ENCODE results near the gene ANKRD55.
A peak's percentile ranks its signal among the peaks of the same experiment; 100 is the strongest.
"Not testable (repeated sequence)": the region's sequence is repeated elsewhere in the genome, so short reads cannot be mapped to it uniquely, and the experiment has no call there.

Gene ANKRD55

DNA sequence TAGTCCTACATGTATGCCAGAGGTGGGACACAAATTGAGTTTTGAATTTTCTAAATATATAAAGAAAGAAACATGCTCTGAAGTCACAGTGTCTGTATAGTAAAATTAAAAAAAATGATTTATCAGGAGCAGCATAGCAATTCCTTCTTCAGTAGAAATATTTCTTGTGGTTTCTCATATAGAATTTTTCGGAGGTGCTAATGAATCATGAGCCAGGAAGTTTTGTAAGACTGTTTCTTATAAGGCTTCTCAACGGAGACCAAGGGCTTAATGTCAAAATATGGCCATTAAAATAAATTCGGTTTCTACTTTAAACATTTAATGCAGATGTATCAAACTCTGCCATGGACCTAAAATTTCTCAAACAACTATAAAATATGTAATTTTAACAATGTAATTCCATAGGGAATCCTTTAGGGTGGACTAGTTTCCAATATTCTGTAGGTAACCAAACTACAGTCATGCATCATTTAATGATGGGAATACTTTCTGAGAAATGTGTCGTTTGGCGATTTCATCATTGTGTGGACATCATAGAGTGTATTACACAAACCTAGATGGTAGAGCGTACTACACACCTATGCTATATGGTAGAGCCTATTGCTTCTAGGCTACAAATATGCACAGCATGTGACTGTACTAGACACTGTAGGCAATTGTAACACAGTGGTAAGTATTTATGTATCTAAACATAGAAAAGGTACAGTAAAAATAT is 66.3 kb downstream of the ANKRD55 start:
- no peak for DNase-seq

DNA sequence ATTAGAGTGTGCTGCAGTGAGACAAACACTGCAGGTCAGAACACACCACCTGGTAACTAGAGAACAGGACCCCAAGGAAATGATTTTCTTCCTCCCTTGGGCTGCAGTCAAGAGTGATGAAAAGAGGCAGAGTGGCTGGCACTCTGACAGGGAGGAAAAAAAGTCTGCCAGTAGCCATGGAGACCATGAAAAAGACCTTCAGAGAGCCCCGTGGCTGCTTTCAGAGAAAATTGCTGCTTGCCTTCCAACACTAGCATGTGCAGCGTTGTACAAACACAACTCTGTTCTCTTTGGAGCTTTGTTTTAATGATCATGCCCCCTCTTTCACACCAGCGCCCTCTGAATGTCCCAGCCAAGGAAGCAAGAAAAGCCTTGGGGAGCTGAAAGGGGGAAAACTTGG is 68.8 kb downstream of the ANKRD55 start:
- DNase-seq, result no peak

DNA sequence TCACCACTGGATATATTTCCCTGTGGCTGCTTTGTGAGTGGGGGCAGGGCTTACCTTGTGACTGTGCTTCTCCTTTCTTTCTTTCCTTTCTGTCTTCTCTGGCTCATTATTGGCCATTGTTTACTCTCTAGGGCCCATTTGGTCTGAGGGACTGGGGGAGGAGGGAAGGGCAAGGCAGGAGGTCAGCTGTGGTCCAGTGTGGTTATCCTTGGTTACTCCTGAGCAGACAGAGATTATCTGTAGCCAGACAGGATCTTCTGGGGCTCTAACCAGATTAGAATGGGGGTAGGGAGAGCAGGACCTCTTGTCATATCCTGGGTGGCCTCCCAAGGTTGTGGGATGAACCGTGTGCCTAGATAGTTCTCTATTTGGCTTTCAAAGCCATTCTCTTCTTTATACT is 71.2 kb downstream of the ANKRD55 start:
- DNase-seq, result no peak

DNA sequence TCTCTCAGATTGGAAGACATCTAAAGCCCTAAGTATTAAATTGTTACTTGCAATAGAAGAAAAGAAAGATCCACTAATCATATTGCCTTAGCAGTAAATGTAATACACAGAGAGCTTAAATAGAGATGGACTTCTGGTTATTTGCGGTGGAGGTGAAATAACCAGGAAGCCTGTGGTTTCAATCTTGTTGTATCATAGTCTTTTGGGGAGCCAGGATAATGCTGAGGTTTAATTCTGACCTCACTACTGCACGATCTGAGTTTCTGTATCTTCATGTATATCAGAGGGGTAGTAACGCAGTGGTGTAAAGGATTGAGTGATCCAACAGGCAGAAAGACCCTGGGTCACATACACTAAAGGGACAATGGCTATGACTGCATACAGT is 71.7 kb downstream of the ANKRD55 start:
- no peak for DNase-seq

DNA sequence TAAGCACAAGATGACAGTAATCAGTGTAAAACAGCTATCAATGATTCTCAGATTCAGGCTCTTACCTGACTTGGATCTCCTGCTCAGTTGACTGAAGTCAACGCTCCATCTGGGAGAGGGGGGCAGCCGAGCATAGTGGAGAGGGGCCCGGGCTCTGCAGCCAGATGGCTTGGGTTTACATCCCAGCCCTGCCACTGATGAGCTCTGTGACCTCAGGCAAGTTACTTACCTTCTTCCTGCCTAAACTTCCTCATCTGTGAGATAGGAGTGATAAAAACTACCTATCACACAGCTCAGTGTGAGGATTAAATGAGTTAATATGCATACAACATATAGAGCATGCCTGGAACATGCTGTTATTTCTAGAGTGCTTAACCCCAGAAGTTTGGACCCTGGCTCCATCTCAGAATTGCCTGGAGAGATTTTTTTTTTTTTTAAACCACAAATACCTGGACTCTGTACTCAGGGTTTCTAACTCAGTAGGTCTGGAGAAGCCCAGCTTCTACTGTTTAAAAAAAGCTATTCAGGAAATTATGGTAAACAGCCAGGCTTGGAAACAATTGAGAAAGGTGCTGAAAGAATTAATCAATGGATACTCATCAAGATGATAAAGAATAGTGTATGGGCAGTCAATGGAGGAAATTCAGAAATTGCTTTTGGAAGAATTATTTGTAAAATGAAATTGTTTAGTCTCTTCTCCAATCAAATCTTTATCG is 72.2 kb downstream of the ANKRD55 start:
- no peak for DNase-seq

DNA sequence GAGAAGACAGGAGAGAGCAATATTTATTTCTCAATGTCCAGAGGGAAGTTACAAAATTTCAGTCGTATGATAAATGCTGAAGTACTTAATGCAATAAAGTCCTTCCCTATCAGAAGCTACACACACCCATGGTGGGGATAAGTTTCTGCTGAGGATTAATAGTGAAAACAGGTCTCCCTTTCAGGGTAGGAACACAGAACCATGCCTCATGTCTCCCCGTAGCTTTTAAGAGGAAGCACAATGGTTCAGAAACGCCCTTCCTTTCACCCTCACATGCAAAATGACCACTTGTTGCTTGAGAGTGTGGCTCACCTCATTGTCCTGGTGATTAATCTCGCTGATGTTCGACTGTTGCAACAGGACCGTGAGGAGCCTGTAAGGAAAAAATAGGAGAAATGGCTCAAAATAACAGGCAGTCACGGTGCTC is 73.6 kb downstream of the ANKRD55 start:
- DNase-seq, result no peak

DNA sequence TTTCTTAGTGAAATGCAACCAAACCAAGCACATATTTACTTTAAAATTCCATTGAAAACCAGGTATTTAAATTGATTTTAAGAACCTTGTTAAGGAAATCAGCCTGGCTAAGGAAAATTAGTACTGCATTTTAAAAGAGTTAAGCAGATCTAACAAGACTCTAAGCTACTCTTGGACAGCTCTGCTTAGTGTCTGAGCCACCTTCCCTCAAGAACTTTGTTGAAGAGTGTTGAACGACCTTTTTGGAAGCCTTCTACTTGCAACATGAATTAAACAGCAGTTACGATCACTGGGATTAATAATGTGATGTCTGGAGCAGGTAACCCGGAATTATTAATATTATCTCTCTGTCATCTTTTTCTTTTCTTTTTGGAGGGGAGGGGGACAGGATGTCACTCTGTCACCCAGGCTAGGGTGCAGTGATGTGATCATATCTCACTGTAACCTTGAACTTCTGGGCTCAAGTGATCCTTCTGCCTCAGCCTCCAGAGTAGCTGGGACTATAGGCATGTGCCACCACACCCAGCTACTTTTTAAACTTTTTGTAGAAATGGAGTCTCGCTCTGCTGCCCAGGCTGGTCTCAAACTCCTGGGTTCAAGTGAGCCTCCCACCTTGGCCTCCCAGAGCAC is 74.7 kb downstream of the ANKRD55 start:
- no peak for DNase-seq

DNA sequence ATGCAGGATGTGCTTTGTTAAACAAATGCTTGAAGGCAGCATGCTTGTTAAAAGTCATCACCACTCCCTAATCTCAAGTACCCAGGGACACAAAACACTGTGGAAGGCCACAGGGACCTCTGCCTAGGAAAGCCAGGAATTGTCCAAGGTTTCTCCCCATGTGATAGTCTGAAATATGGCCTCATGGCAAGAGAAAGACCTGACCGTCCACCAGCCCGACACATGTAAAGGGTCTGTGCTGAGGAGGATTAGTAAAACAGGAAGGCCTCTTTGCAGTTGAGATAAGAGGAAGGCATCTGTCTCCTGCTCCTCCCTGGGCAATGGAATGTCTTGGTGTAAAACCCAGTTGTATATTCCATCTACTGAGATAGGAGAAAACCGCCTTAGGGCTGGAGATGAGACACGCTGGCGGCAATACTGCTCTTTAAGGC is 75.9 kb downstream of the ANKRD55 start:
- not testable (repeated sequence) for DNase-seq

DNA sequence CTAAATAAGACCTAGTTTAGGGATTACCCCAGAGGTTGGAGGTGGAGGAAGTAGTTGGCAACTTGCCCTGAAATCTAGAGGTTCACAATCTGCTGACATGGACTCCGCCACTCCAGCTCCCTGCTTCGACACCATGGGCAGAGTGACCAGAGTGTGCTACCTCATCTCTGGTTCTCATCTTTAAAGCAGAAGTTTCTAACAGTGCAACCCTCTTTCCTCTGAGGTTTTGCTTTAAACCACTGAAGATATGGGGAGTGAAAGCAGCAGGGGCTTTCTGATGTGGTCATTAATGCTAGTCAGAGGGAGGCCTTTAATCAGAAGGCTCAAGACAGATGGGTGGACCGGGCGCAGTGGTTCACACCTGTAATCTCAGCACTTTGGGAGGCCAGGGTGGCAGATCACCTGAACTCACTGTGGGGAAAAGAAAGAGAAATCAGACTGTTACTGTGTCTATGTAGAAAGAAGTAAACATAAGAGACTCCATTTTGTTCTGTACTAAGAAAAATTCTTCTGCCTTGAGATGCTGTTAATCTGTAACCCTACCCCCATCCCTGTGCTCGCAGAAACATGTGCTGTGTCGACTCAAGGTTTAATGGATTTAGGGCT is 76.4 kb downstream of the ANKRD55 start:
- DNase-seq, result not testable (repeated sequence)

DNA sequence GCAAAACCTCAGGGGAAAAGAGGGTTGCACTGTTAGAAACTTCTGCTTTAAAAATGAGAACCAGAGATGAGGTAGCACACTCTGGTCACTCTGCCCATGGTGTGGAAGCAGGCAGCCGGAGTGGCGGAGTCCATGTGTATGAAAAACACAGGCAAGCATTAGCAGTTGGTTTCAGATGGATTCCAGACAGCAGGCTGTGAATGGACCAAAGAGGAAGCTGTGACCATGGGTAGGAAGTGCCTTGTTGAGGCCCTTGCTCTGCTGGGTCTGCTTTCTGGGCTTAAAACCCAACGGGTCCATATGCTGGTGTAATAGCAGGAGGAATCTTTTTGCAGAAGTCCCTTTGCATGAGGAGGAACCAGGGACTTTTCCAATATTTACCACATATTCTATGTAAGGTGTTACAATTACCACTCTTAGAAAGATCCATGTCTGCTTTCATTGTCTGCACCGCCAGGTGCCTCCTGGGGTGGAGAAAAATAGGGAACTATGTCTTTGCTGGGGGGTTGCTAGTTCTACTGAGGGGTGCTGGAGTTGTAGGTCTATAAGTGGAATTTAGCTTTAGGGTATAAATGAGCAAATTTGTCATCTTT is 77.0 kb downstream of the ANKRD55 start:
- DNase-seq, result no peak

DNA sequence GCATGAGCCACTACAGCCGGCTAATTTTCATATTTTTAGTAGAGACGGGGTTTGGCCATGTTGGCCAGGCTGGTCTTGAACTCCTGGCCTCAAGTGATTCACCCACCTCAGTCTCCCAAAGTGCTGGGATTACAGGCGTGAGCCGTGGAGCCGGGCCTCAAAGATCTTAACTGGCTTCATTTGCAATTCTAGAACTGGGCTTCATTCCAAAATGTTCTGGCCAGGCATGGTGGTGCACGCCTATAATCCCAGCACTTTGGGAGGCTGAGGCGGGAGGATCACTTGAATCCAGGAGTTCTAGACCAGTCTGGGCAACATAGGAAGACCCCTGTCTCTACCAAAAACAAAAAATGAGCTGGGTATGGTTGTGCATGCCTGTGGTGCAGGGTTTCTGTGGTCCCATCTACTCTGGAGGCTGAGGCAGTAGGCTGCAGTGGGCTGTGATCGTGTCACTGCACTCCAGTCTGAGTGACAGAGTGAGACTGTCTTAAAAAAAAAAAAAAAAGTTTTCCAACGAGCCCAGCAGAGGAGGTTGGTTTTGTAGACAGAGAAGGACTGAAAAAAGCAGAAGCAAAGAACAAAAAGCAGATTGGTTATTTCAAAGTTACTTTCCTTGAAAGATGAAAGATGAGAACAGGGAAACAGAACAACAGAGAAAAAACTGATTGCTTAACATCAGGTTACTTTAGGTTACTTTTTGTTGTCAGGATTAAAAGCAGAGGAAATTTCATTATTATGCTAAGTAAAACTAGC is 78.2 kb downstream of the ANKRD55 start:
- no peak for DNase-seq

DNA sequence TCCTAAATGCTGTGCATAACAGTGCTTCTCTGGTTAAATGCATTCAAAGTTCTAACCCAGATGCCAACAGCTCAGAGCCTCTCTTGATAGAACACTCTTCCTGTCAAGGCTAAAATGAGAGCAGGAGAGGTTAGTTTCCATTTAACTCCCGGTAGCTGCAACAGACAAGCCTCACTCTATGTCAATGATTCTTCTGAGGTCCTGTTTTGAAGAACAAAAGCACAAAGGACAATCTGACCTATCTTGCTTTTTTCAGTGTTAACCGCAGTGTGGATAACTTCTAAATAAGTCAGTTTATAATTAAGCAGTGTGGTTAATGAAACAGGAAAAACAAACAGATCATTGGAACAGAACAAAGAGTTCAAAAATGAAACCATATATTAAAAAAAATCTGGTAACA is 80.7 kb downstream of the ANKRD55 start:
- no peak for DNase-seq

DNA sequence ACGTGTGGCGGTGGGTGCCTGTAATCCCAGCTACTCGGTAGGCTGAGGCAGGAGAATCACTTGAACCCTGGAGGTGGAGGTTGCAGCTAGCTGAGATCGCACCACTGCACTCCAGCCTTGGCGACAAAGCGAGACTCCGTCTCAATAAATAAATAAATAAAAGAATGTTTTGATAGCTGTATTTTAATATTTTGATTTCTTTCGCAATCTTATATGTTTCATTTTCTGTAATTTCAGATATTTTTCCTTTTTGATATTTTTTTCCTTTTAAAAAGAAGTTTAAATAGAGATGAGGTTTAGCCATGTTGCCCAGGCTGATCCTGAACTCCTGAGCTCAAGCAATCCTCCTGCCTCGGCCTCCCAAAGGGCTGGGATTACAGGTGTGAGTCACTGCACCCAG is 82.4 kb downstream of the ANKRD55 start:
- DNase-seq, result not testable (repeated sequence)

DNA sequence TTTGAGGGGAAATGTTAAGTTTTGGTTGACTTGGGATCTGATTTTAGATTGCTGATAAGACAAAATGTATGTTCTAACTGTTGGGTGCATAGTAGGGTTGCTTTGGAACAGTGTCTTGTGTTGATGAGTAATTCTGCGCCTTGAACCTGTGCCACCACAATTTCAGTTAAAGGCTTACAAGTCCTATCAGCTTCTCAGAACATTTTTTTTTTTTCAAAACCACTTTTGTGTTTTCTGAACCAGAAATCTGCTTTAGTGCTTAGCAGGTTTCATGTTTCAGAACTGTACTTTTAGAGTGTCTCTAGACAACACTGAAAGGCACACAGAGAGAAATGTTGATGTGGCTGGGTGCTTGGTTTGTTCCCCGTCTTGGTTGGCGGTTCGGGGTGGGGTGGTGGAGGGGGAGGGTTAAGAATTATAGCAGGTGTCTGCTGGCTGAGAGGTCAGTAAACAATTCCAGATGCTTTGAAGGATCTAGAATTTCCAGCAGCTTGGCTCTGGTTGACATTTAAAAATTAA is 84.6 kb downstream of the ANKRD55 start:
- peak; percentile 23 for DNase-seq

DNA sequence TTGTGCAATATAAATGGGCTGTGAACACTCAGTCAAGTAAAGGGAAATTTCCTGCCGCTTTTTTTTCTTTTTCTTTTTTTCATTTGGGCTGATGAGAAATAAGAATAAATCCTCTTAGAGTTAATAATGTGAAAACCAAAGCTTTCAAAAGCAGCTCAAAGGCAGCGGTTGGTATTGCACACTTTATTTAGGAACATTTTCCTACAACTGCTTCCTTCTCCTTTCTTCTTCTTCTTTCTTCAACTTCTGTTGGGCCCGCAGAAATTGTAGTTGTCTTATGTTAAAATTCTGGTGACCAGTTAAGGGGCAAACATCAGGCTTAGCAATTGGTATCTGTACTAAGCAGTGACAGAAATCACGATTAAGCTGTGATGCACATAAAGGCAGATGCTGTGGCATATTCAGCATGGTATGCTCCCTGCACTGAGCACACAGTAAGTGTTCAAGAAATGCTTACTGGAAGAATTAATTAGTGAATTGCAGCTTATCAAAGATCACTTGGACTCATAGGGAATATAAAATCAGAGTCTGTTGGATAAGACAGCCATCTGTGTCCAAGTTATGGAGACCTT is 85.4 kb downstream of the ANKRD55 start:
- no peak for DNase-seq

DNA sequence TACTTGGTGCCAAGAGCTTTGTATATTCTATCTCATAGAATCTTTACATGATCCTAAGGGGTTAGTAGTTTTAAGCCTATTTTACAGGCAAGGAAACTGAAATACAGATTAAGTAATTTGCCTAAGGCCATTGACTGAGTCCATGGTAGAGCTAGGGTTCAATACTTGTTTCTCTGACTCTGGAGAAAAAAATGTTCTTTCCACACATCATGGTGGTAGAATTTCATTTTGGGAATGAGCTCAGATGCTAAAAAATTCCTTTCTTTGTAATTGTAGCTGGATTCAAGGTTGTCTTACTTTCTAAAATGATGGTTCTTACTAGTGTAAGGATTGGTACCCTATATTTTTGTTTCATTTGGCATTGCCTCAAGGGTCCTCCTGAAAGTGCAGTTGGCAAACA is 86.0 kb downstream of the ANKRD55 start:
- no peak for DNase-seq

DNA sequence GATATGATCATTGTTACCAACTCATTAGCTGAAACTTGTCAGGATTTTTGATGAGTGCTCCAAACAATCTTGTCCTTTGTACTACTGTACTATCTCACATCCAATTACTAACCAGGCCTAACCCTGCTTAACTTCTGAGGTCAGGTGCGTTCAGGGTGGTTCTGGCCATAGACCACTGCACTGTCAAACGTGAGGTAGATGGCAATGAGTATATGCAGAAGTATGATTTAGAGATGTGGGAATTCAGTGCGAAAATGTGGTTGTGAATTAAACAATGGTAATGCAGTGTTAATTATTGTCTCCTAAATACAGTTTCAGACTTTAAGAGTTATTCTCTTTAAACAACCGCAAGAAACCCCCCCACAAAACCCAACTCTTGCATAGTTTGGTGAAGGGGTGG is 86.5 kb downstream of the ANKRD55 start:
- no peak for DNase-seq

DNA sequence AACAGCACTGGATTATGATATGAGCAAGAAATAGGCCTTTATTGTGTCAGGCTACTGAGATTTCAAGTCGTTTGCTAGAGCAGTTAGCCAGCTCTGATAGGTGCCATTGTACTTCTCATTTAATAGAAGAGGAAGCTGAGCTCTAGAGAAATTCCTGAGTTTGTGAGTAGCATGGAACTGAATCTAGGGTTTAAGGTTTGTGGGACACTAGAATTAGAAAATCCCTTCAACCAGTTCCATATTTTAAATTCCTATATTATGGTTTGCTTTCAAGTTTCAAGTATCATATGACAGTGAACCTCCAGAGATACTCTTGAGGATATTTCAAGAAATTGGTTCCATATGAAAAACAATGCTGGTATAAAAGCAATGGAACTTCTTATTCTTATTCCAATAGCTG is 87.6 kb downstream of the ANKRD55 start:
- no peak for DNase-seq

DNA sequence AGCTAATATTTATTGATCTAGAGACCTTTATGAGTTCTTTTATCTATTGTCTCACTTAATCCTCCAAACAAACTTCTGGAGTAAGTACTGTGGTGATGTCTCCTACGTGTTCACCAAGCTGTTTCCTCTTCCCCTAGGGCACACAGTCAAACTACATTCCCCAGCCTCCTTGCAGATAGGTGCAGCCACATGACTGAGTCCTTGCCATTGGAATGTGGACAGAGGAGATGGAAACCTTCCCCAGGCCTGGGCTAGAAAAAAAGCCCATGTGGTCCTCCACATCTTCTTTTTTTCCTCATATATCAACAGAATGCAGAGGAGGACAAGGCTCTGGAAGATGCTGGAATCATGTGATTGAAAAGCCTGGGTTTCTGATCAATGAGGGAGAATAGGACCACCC is 88.0 kb downstream of the ANKRD55 start:
- no peak for DNase-seq

DNA sequence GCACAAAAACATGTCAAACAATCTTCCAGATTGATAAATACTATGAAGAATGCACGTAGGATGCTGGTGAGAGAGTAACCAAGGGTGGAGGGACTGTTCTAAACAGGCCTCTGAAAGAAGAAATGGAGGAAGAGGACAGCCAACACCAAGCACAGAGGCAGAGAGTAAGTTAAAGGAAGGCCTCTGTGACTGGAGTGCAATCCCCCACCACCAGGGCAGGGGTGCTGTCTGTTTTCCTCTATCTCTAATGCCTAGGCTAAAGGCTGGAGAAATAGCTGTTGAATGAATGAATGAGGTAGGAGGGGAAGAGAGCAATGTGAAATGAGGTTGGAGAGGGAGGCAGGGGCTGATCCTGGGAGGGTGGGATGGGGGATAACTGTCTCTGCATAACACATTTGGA is 88.9 kb downstream of the ANKRD55 start:
- DNase-seq, result no peak

DNA sequence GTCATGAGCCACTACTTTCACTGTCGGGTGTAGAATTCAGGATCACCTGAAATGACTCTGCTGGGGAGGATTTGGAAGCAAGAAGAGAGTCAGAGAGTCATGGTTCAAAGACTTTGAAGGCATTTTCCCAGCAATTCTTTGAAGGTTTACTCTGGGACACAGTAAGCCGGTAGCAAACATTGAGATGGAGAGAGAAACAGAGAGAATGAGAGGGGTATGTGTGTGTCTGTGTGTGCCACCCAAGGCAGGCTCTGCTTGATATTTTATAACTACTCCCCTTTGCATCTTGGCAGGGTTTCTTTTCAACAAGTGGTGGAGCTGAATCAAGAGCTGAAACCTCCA is 89.8 kb downstream of the ANKRD55 start:
- DNase-seq, result no peak

Data from stimulated activated CD4-positive, alpha-beta T cell treated with anti-CD3 and anti-CD28 coated beads, Interleukin-4, amount 100 ng/mL, for 1 hour (primary cell).